Mammary epithelial cell (primary cell): Measurements from ENCODE around the gene CCDC142.

ENCODE experiments used
- EZH2 ChIP-seq: IDR thresholded peaks from 2 replicates; pipeline ENCODE4 v1.6.1; 2012; ENCODE audit warnings: low read length, inconsistent platforms, borderline replicate concordance
- TF ChIP-seq, protein P1 (sequence below), 2 donors: IDR thresholded peaks in 1 of 2; conservative IDR thresholded peaks in 1 of 2; 2 replicates each; pipeline ENCODE4 v1.5.1; 2011 to 2012; ENCODE audit warnings: inconsistent platforms in 2 of 2, low read length in 2 of 2, mild to moderate bottlenecking in 2 of 2, control low read depth in 1 of 2, low read depth in 1 of 2; ENCODE audit not compliant: insufficient read depth in 1 of 2; ENCODE audit errors: extremely low read depth in 1 of 2

DNA sequence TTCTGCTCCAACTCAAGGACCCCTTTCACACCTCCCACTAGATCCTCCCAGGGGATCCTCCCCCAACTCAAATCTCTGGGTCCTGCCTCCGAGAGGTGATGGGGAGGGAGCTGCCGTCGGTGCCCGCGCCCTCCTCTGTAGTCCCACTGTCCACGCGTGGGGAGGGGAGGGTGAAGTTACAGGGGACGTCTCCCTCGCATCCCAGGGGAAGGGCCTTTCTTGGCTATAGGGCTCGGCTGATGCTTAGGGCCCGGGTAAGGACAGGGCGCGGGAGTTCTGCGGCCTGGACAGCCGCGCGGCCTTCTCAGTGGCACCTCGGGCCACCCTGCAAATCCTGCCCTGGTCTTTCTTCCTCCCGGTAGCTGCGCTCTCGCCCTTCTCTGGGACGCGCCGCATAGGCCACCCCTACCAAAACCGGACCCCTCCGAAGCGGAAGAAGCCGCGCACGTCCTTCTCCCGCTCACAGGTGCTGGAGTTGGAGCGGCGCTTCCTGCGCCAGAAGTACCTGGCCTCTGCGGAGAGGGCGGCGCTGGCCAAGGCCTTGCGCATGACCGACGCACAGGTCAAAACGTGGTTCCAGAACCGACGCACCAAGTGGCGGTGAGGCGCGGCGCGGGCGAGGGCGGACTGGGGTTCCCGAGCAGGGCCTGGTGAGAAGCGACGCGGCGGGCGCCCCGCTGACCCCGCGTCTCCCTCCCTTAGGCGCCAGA, 32.6 kb upstream of the CCDC142 start:
- TF ChIP-seq, protein P1, sequence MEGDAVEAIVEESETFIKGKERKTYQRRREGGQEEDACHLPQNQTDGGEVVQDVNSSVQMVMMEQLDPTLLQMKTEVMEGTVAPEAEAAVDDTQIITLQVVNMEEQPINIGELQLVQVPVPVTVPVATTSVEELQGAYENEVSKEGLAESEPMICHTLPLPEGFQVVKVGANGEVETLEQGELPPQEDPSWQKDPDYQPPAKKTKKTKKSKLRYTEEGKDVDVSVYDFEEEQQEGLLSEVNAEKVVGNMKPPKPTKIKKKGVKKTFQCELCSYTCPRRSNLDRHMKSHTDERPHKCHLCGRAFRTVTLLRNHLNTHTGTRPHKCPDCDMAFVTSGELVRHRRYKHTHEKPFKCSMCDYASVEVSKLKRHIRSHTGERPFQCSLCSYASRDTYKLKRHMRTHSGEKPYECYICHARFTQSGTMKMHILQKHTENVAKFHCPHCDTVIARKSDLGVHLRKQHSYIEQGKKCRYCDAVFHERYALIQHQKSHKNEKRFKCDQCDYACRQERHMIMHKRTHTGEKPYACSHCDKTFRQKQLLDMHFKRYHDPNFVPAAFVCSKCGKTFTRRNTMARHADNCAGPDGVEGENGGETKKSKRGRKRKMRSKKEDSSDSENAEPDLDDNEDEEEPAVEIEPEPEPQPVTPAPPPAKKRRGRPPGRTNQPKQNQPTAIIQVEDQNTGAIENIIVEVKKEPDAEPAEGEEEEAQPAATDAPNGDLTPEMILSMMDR (conservative IDR thresholded peaks at IDR 0.05 in 1 of 2, IDR thresholded peaks at IDR 0.05 in 1 of 2; ENCODE audit: extremely low read depth in 1 of 2, insufficient read depth in 1 of 2, low read depth in 1 of 2, low read length in 2 of 2), result no peak
- TF ChIP-seq EZH2, result peak; percentile 58
